ENCODE results near the gene PEPD. TPM values are rescaled to one million over a fixed set of nuclear protein-coding genes. Genes with fewer than 3 reads are reported as not detected.

The PEPD gene
- total RNA-seq, 4 donors from 2014 or later = 40.1 to 61.4 (median 53.4) TPM

DNA sequence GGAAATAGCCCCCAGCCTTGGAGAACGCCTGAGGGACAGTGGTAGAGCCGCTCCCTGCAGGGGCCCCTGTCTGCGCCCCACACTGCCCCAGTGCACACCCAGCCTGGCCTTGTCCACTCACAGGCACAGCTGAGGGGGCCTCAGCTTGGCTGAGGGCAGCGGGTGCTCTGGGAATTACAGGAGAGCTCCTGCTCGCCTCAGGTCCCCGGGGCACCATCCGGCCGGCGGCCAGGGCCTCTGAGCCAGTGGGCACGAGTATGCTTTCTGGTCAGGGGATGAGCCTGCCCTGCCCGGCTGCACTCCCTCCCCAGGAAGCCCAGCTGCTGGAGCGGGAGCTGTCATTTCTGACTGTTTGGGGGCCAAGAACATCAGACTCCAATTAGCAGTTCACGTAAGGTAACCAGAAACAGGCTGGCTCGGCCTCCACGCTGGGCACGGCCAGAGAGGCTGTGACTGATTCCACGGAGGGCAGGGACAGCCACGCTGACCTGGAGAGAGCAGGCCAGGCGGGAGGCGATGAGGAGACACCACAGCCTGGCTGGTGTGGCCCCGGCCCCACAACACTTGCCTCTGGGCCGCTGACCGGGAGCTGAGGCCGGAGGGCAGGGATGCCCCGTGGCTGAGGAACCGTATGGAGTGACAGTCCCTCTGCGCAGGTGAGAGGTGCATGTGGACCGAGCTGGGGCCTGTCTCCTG lies 132.7 kb downstream of the PEPD start:
- H3K27ac ChIP-seq = peak overlapping the region; percentile 58 to 80 (median 76)
- WGBS, 2 donors = 78 to 84% methylated on average over 5 to 6 of the region's 28 CpGs
- no peaks in the 10 kb centered on the region for H3K27me3 ChIP-seq
- no peak overlapping the region for H3K4me3 ChIP-seq
- no peak for DNase-seq
- no peaks in the 10 kb centered on the region for H3K9me3 ChIP-seq
- TF ChIP-seq, protein P1, sequence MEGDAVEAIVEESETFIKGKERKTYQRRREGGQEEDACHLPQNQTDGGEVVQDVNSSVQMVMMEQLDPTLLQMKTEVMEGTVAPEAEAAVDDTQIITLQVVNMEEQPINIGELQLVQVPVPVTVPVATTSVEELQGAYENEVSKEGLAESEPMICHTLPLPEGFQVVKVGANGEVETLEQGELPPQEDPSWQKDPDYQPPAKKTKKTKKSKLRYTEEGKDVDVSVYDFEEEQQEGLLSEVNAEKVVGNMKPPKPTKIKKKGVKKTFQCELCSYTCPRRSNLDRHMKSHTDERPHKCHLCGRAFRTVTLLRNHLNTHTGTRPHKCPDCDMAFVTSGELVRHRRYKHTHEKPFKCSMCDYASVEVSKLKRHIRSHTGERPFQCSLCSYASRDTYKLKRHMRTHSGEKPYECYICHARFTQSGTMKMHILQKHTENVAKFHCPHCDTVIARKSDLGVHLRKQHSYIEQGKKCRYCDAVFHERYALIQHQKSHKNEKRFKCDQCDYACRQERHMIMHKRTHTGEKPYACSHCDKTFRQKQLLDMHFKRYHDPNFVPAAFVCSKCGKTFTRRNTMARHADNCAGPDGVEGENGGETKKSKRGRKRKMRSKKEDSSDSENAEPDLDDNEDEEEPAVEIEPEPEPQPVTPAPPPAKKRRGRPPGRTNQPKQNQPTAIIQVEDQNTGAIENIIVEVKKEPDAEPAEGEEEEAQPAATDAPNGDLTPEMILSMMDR (IDR thresholded peaks at IDR 0.05) = no peak
- TF ChIP-seq POLR2A (IDR thresholded peaks at IDR 0.05) = no peak
- intact Hi-C loops (cut with DNase I) = no loop called here
- H3K36me3 ChIP-seq = peaks cover 0 to 30% (median 6%) of the 10 kb centered on the region in 3 donors
- H3K4me1 ChIP-seq = peaks cover 27 to 82% (median 40%) of the 10 kb centered on the region in 3 donors

DNA sequence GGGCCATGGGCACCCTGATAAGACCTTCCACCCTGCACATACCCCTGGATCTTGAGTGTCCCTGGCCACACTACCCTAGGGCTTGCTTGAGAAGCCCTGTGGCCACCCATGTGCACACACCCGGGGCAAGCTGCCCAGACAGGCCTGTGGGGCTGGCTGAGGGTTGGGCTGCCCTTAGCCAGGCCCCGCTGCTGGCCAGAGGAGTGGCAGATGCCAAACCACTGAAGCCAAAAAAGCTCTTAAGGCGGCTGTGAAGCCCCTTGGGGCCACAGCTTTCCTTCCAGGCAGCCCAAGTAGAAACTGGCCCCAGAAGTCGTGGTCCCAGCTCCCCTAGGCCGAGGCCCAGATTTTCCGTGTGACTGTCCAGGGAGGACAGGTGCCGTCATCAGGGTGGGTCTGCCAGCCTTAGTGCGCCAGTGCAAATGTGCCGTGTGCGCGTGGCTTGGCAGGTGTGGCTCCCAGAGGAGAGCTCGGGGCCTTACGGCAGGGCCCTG lies 133.3 kb downstream of the PEPD start:
- H3K27ac ChIP-seq = peak overlapping the region in 3 of 4 donors; percentile 22 to 80 (median 80)
- H3K27me3 ChIP-seq = no peaks in the 10 kb centered on the region
- TF ChIP-seq, protein P1 (IDR thresholded peaks at IDR 0.05) = no peak
- no peak for TF ChIP-seq POLR2A (IDR thresholded peaks at IDR 0.05)
- intact Hi-C loops (cut with DNase I) = no loop called here
- H3K4me1 ChIP-seq = peaks cover 27 to 76% (median 34%) of the 10 kb centered on the region in 3 donors
- H3K36me3 ChIP-seq = peaks cover 0 to 35% (median 6%) of the 10 kb centered on the region in 3 donors
- H3K9me3 ChIP-seq = no peaks in the 10 kb centered on the region
- DNase-seq = no peak
- 66% methylated on average over 4 of the region's 13 CpGs; no CpG with 5 or more reads in 1 of the 2 donors for WGBS, 2 donors
- H3K4me3 ChIP-seq = no peak overlapping the region

DNA sequence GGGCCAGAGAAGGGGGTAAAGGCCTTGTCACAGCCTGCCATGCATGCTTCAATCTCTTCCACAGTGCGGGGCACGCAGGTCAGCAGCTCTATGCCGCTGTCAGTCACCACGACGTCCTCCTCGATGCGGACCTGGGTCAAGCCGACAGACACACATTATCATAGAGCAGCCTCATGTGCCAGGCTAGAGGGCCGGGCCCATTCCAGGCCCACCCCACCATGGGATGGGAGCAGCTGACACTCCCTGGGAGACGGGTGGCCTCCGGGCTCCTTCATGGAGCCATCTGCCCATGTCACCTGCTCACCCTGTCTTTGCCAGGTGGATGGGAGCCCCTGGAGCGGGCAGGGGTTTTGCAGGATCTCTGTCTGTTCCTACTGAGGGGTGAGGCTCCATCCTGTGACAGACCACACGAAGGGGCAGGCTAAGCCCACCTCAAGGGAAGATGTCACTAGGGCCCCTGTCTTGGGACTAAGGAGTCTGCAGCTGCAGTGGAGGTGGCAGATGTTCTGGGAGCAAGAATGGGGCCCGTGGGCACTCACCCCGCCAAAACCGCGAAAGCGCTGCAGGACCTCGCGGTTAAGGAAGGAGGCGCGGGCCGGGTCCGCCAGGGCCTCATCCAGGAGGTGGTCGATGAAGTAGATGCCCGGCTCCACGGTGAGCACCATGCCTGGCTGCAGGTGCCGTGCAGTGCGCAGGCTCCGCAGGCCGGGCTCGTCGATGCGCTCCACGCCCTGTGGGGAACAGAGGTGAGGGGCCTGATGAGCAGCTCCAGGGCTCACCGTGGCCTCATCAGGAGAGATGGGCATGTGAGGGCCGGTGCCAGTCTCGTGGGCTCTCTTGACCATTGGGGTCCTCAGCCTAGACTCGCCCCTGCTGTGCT lies 134.0 kb downstream of the PEPD start:
- no peak for TF ChIP-seq POLR2A (IDR thresholded peaks at IDR 0.05)
- TF ChIP-seq, protein P1 (IDR thresholded peaks at IDR 0.05) = no peak
- Histone ChIP-seq H3K4me1 (peaks cover 27 to 69% (median 34%) of the 10 kb centered on the region in 3 donors), H3K36me3 (peaks cover 0 to 35% (median 6%) of the 10 kb centered on the region in 3 donors), H3K27ac (no peak overlapping the region), H3K27me3 (no peaks in the 10 kb centered on the region), H3K4me3 (no peak overlapping the region), H3K9me3 (no peaks in the 10 kb centered on the region)
- intact Hi-C loops (cut with DNase I) = no loop called here
- 94 to 99% methylated on average over 15 to 29 of the region's 39 CpGs for WGBS, 2 donors
- no peak for DNase-seq

GRCh38 chr19:33386361-33386858 lies 135.2 kb downstream of the PEPD start:
- no peaks in the 10 kb centered on the region for H3K27me3 ChIP-seq
- peaks cover 0 to 44% (median 6%) of the 10 kb centered on the region in 3 donors for H3K36me3 ChIP-seq
- no peak for DNase-seq
- 82 to 83% methylated on average over 8 to 10 of the region's 15 CpGs for WGBS, 2 donors
- H3K9me3 ChIP-seq = no peaks in the 10 kb centered on the region
- intact Hi-C loops (cut with DNase I) = no loop called here
- no peak overlapping the region for H3K4me3 ChIP-seq
- no peak for TF ChIP-seq POLR2A (IDR thresholded peaks at IDR 0.05)
- TF ChIP-seq, protein P1 (IDR thresholded peaks at IDR 0.05) = no peak
- H3K27ac ChIP-seq = no peak overlapping the region
- peaks cover 27 to 65% (median 33%) of the 10 kb centered on the region in 3 donors for H3K4me1 ChIP-seq

Data from esophagus squamous epithelium (tissue), 5 donors.